Left ventricle myocardium inferior (tissue), 1 donor: ENCODE results near the gene PARD3. TPM values are rescaled to one million over a fixed set of nuclear protein-coding genes. Genes with fewer than 3 reads are reported as not detected.

Experiments
- DNase-seq: peaks from one replicate; pipeline ENCODE4 v3.0.0-alpha.2; 2020
- H3K27ac ChIP-seq: fragments of 200-600 bp; replicated peaks from 2 replicates; pipeline ENCODE4 v1.8.0; 2021
- H3K27me3 ChIP-seq: fragments of 200-600 bp; 2 replicates; pipeline ENCODE4 v1.8.0; 2021; ENCODE audit warnings: low read depth
- H3K36me3 ChIP-seq: fragments of 200-600 bp; 2 replicates; pipeline ENCODE4 v1.8.0; 2021
- H3K4me1 ChIP-seq: fragments of 200-600 bp; 2 replicates; pipeline ENCODE4 v1.8.0; 2021
- H3K4me3 ChIP-seq: fragments of 200-600 bp; 2 replicates; pipeline ENCODE4 v1.8.0; 2021; ENCODE audit warnings: mild to moderate bottlenecking, moderate library complexity
- H3K9me3 ChIP-seq: fragments of 200-600 bp; replicated peaks from 2 replicates; pipeline ENCODE4 v1.8.0; 2021
- intact Hi-C: fragments of 100-400 bp; cut with micrococcal nuclease; formaldehyde crosslinking; loops from one replicate; pipeline ENCODE4 v1.11.0; 2022
- total RNA-seq: library from RNA; stranded (reverse); fragmentation: NEBNext Ultra II Directional; extraction: Animal tissue kit (Norgen Biotek cat#: 25700); gene quantifications from one replicate; pipeline ENCODE4 v1.2.1, GENCODE V29; 2021
- TF ChIP-seq, protein P1 (sequence below): fragments of 200-600 bp; IDR thresholded peaks from 2 replicates; pipeline ENCODE4 v1.8.0; 2021; ENCODE audit warnings: antibody characterized with exemption, mild to moderate bottlenecking, borderline replicate concordance
- donor health status: DM: no; HTN: yes; CAD: no; lungs with severe emphysema.

PARD3 gene
- total RNA-seq, 1 donor from 2014 or later: 29.6 TPM

GRCh38 chr10:34299105-34299611, 515.9 kb downstream of the PARD3 start:
- no peaks in the 10 kb centered on the region for H3K4me1 ChIP-seq
- H3K9me3 ChIP-seq: no peaks in the 10 kb centered on the region
- H3K27ac ChIP-seq: no peak overlapping the region
- DNase-seq: no peak
- no peak overlapping the region for H3K4me3 ChIP-seq
- no peaks in the 10 kb centered on the region for H3K36me3 ChIP-seq
- no peaks in the 10 kb centered on the region for H3K27me3 ChIP-seq
- intact Hi-C loops: no loop called here
- TF ChIP-seq, protein P1, sequence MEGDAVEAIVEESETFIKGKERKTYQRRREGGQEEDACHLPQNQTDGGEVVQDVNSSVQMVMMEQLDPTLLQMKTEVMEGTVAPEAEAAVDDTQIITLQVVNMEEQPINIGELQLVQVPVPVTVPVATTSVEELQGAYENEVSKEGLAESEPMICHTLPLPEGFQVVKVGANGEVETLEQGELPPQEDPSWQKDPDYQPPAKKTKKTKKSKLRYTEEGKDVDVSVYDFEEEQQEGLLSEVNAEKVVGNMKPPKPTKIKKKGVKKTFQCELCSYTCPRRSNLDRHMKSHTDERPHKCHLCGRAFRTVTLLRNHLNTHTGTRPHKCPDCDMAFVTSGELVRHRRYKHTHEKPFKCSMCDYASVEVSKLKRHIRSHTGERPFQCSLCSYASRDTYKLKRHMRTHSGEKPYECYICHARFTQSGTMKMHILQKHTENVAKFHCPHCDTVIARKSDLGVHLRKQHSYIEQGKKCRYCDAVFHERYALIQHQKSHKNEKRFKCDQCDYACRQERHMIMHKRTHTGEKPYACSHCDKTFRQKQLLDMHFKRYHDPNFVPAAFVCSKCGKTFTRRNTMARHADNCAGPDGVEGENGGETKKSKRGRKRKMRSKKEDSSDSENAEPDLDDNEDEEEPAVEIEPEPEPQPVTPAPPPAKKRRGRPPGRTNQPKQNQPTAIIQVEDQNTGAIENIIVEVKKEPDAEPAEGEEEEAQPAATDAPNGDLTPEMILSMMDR: no peak

- intact Hi-C loops: no loop called here
- no peaks in the 10 kb centered on the region for H3K36me3 ChIP-seq
- TF ChIP-seq, protein P1: no peak
- H3K4me1 ChIP-seq: no peaks in the 10 kb centered on the region
- no peaks in the 10 kb centered on the region for H3K9me3 ChIP-seq
- no peak overlapping the region for H3K27ac ChIP-seq
- H3K27me3 ChIP-seq: no peaks in the 10 kb centered on the region
- no peak overlapping the region for H3K4me3 ChIP-seq
- DNase-seq: no peak
These were observed 516.7 kb downstream of the PARD3 start for GRCh38 chr10:34298346-34298818.

DNA sequence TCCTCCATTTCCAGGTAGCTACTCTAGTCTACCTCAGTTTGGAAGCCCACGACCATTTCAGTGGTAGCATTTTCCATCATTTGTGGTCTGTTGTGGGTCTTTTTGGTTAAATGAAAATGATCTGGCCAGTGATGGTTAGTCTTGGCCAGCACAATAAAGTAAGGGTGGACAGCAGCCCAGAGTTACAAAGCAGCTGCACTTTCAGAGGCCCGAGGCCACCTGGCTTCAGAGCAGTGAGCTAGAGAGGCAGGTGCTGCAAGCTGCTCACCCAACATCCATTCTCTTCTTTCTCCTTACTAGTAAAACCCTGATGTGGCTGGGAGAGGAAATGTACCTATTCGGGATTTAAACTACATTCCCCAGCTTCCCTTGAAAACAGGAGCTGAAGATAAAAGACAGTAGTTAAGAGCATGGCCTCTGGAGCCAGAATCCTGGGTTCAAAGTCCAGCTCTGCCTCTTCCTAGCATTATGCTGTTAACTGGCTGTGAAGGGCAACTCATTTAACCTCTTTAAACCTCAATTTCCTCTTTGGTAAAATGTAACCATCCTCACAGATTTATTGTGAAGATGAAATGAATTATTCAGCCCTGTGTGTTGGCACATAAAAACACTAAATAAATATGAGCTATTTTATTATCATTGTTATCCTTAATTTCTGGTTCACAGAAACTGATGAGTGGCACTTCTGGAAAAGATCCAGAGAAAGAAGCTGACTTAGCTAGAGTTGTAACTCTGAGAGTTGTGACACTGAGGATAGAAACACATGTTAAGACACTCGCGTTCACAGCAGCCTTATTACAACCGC, 517.4 kb downstream of the PARD3 start:
- intact Hi-C loops: no loop called here
- no peaks in the 10 kb centered on the region for H3K27me3 ChIP-seq
- H3K4me3 ChIP-seq: no peak overlapping the region
- TF ChIP-seq, protein P1: no peak
- H3K27ac ChIP-seq: no peak overlapping the region
- no peaks in the 10 kb centered on the region for H3K9me3 ChIP-seq
- H3K4me1 ChIP-seq: peaks cover 3% of the 10 kb centered on the region
- no peaks in the 10 kb centered on the region for H3K36me3 ChIP-seq
- no peak for DNase-seq

DNA sequence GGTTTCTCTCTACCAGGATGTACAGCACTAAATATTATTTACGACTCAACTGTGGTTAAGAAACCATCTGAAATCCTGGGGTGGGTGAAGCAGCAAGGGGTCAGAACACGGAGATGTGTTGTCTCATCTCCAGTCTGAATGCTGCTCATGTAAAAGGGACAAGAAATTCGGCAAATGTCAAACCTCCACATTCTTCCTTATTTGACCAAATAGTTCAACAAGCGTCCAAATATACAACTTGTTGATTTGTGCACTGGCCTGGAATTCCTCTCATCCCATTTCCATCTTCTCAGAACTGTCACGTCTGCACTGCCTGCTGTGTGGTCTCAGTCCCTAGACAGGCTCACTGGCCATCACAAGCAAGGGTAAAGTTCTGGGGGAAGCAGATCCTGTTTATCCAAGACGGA, 520.0 kb downstream of the PARD3 start:
- Histone ChIP-seq H3K9me3 (no peaks in the 10 kb centered on the region), H3K36me3 (no peaks in the 10 kb centered on the region), H3K4me1 (peaks cover 15% of the 10 kb centered on the region), H3K27me3 (no peaks in the 10 kb centered on the region), H3K4me3 (no peak overlapping the region), H3K27ac (no peak overlapping the region)
- DNase-seq: no peak
- intact Hi-C loops: no loop called here
- TF ChIP-seq, protein P1: no peak

GRCh38 chr10:34294137-34294536, 521.0 kb downstream of the PARD3 start:
- Histone ChIP-seq H3K4me1 (peaks cover 15% of the 10 kb centered on the region), H3K4me3 (no peak overlapping the region), H3K27ac (no peak overlapping the region), H3K9me3 (no peaks in the 10 kb centered on the region), H3K27me3 (no peaks in the 10 kb centered on the region), H3K36me3 (no peaks in the 10 kb centered on the region)
- TF ChIP-seq, protein P1: no peak
- DNase-seq: no peak
- intact Hi-C loops: no loop called here
